Activated naive CD4-positive, alpha-beta T cell (primary cell): ENCODE measurements around the gene KLK5.
"Not testable (repeated sequence)": the region's sequence is repeated elsewhere in the genome, so short reads cannot be mapped to it uniquely, and the experiment has no call there.

Experiments used
- DNase-seq, 4 experiments: peaks; one replicate each; lab custom pipeline; 2025; lab: John Stamatoyannopoulos, UW

The KLK5 gene

DNA sequence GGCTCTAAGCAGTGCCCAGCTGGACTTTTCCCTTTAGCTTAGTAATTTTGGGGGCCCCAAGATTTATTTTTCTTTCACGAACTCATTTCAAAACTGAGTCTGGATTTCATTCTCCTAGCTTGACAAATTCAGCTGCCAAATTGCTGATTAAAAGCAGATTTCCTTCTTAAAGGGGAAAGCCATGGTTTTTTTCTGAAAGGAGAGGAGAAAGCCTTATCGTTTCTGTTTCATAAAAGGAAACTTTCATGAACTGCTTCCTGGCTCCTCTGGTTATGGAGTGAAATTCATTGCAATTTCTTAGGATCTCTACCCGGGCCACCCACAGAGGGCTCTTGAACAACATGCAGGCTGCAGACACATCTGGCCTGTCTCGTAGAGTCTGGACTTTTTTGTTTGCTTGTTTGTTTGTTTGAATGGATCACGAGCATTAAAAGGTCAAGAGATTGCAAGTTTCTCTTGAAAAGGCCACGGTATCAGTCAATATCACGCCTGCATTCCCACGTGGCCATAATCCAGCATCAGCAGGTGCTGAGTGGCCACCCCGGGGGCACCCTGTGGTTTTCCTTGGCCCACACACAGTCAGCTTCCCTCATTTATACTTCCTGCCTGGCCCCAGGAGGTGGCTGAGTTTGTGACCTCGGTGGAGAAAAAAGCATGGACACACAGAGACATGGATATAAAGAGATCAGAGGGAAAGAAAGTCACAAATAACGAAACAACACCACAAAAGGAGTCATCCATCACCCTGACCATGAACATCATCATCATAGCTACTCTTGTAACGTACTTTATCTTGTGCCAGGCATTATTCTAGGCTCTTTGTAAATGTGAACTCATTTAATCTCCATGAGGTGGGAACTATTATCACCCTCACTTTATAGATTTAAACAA, 31.2 kb downstream of the KLK5 start:
- DNase-seq: no peak

DNA sequence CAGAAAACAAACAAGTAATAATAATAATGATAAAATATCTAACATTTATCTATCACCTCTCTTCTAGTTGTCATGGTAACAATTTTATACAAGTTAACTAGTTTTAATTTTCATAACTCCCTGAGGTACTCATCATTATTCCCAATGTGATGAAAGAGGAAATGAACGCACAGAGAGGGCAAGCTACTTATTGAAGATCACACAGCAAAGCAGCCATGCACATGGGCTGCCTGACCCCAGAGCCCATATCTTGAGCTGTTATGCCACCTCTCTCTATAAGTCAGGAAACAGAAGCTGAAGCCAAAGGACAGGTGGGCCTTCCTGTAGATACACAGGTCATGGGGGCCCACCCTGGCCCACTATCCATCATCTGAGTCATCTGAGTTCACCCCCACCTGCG, 36.8 kb downstream of the KLK5 start:
- no peak for DNase-seq

DNA sequence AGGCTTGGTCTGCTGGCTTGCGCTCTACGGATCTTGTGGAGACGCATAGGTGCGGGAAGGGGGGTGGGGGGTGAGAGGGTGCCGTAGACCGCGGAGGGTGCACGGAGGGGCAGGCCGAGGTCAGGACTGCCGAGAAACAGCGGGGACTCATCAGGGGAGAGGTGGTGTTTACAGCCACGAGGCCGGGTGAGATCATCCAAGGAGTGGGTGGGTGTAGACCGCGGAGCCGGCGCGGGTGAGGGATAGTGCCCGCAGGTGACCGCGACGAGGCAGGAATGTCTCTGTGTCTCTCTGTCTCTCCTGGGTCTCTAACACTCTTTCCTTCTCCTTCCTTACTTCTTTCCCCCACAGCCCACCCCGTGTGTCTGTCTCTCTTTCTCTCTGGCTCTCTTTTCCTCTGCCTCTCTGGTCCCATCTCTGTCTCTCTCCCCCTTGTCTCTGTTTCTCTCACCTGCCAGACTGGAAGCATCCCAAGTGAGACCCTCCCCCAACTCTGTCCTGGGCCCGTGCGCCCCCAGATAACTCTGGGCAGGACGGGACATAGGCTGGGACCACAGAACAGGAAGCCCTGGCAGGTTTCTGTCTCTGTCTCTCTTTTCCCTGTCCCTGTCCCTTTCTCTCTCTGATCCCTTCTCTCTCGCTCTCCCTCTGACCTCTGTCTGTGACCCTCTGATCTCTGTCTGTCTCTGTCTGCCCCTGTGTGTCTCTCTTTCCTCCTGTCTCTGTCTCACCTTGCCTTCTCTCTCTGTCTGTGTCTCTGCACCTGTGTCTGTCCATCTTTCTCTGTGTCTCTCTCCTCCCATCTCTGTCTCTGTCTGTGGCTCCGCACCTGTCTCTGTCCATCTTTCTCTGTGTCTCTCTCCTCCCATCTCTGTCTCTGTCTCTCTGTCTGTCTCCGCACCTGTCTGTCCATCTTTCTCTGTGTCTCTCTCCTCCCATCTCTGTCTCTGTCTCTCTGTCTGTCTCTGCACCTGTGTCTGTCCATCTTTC, 39.8 kb downstream of the KLK5 start:
- no peak for DNase-seq

DNA sequence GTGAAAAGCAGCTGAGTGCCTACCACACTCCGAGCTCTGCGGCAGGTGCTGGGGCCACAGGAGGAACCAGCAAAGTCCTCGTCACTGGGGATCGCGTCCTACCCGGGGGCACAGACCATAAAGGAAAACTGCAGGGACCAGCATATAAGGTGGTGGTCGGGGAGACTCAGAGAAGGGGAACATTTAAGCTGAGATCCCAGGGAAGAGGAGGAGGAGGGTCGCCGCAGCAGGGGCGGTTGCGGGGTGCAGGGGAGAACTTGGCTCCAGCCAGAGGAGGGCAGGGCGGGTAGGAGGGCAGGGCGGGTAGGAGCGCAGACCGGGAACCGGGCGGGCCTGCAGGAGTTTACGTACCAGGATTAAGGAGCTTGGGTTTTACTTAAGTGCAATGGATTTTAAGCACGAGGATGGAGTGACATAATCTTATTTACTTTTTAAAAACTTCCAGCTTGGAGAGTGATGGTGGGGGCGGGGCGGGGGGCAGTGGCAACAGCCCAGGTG, 40.7 kb downstream of the KLK5 start:
- DNase-seq: no peak

DNA sequence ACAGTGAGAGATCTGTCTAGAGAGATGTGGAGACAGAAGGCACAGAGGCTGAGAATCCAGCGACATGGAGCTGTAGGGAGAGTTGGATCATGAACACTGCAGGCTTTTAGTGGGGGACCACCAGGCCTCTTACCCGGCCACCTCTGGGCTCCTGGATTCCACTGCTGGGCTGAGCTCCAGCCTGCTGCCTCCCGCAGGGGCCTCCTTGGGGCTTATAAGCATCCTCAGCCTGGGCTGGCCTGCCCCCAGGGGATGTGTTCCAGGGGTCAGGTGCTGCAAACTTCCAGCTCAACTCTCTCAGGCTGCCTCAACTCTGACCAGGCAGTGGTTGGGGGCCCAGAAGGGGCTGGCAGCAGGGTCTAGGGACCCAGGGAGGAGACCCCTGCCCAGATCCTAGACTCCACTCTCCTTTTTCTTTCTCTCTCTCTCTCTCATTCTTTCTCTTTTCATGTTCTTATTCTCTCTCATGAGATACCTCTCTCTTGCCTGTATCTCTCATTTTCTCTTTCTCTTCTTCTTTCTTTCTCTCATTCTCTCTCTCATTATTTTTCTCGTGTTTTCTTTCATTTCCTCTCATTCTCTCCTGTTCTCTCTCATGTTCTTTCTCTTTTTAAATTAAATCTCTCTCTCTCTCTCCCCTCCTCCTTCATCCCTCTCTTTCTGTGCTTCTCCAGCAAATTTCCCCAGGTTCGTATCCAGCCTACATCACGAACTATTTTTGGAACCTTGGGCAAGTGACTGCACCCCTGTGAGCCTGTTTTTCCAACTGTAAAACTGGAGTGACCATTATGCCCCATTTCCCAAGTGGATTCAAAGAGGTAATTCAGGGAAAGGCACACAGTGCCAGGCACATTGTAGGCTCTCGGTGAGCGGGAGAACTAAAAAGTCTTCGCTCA, 41.4 kb downstream of the KLK5 start, which contains the start of gene KLK4:
KLK4 (minus strand) TSS at position 190 of the 896 bp plus-strand sequence. CDS start 657 bp downstream, outside the sequence.
- DNase-seq: no peak

DNA sequence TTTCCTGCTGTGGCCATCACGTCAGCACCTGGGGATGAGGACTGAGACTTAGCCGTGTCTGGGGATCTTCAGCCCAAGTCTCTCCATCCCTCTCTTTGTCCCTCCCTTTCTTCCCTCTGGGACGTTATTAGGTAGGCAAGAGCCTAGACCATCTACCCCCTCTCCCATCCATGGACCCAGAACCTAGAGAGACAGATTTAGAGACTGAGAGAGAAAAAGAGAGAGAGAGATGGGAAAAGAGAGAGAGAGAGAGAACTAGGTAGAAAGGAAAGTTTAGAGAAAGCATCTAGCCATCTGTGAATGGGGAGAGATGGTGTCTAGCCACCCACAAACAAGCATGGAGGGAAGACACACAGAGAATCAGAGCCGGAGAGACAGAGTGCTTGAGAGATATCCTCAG, 42.1 kb downstream of the KLK5 start:
- DNase-seq: no peak

DNA sequence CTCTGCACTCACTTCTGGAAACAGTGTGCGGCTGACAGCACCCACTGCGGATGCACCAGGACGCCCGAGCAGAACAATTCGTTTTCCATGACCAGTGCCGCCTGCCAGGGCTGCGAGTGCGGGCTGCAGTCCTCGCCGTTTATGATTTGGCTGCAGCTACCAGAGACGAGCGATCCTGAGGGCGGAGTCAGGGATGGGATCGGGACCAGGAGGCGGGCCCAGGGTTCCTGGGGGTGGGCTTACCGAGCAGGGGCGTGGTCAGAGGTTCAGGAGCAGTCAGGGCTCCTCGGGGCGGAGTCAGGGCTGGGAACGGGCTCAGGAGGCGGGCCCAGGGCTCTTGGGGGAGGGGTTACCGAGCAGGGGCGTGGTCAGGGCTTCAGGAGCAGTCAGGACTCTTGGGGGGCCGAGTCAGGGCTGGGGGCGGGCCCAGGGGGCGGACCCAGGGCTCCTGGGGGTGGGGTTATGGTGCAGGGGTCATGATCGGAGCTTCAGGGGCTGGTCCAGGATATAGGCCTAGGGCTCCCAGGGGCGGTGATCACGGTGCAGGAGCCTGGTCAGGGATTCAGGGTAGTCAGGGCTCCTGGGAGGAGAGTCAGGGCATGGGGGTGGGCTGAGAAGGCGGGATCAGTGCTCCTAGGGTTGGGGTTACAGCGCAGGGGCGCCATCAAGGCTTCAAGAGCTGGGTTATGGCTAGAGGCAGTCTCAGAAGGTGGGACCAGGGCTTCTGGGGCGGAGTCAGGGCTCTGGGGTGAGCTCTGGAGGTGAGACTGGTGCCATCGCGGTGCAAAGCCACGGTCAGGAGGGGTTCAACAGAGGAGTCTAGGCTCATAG, 43.4 kb downstream of the KLK5 start:
- DNase-seq: no peak

DNA sequence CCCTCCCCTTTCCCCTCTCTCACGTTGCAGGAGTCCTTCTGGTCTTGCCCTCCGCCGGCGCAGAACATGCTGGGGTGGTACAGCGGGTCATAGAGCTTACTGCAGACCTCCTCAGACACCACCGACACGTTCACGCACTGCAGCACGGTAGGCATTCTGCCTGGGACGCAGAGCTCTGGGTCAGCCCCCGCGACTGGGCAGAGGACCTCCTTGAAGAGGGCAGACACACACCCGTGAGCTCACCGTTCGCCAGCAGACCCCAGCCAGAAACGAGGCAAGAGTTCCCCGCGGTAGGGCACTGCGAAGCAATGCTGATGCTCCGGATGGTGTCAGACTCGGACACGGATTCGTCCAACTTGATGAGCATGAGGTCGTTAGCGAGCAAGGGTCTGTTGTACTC, 44.5 kb downstream of the KLK5 start:
- DNase-seq: no peak

DNA sequence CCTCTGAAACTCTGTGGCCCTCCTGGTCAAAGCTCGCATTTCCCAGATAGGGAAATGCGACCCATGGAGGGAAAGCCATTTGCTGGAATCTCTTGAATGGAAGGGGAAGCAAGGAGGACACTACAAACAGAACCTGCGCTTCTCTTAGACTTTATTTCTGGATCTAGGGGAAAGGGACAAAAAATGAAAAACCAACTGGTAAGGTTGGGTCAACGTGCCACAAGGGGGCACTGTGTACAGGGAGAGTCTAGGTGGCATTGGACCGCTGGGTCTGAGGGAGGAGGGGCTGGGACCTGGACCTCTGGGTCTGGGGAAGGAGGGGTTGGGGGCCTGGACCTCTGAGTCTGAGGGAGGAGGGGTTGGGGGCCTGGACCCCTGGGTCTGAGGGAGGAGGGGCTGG, 46.6 kb downstream of the KLK5 start:
- no peak for DNase-seq

DNA sequence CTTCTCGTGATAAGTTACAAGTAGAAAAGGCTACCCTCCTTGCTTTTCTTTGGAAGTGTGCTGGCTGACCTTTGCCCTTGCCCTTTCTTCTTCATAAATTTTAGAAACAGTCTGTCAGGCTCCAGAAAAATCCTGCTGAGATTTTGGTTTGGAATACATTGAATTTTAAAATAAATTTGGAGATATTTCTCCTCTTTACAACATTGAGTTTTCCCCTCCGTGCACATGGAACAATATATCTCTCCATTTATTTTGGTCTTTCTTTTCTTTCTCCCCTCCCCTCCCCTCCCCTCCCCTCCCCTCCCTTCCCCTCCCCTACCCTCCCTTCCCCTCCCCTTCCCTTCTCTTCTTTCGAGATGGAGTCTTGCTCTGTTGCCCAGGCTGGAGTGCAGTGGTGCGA, 50.2 kb downstream of the KLK5 start:
- no peak for DNase-seq

DNA sequence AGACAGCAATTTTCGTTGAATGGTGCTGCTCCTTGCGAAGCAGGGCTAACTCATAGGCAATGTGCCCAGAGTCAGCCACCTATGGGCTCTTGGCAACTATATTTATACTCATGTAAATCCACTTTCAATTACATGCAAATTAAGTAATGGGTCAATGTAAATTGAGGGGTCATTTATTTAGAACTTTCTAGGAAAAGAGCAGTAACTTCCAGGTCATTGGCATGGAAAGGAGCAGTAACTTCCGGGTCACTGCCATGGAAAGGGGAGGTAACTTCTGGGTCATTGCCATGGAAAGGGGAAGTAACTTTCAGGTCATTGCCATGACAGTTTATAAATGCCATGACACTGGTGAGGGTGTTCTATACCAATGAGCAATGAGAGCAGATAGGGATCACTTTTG, 53.3 kb downstream of the KLK5 start:
- DNase-seq: no peak

DNA sequence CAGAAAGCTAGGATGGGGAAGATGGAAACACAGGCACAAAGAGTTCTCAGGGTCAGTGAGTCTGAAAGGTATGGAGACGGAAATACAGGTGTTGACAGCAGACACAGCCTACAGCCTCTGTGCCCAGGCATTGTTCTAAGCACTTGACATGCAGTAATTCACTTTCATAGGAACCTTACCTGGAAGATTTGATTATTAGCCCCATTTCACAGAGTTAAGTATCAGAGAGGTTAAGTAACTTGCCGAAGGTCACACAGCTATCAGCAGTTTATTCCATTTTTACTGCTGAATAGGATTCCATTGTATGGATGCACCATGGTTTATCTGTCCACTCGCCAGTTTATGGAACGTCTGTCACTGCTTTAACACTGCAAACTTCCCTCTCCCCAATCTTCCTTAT, 54.8 kb downstream of the KLK5 start:
- no peak for DNase-seq

DNA sequence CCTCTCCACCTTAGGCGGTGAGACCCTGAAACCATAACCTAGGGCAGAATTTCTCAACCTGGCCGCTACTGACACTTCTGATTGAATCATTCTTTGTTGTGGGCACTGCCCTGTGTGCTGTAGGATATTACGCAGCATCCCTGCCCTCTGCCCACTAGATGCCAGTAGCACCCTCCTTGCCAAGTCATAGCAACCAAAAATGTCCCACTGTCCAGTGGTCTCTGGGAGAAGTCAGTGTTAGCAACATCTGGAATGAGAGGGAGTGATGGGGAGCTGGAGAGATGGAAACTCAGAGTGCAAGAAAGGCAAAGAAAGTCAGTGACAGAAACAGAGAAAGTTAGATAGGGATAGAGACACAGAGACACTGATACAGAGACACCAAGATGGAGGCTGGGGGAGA, 55.2 kb downstream of the KLK5 start:
- DNase-seq: no peak

DNA sequence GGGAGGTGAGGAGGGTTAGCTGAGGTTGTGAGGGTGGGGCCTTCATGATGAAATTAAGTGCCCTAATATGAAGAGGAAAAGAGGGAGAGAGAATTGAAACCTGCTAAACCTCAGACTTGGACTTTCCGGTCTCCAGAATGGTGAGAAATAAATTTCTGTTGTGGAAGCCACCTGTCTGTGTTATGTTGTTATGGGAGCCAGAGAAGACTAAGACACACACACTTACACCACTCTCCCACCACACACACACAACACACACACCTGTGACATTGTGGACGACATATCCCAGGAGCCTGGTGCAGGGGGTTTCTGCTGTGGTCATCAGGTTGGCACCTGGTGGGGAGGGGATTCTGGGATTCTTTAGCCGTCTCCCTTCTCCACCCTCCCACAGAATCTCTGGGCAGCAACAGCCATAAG, 55.6 kb downstream of the KLK5 start:
- DNase-seq: no peak

DNA sequence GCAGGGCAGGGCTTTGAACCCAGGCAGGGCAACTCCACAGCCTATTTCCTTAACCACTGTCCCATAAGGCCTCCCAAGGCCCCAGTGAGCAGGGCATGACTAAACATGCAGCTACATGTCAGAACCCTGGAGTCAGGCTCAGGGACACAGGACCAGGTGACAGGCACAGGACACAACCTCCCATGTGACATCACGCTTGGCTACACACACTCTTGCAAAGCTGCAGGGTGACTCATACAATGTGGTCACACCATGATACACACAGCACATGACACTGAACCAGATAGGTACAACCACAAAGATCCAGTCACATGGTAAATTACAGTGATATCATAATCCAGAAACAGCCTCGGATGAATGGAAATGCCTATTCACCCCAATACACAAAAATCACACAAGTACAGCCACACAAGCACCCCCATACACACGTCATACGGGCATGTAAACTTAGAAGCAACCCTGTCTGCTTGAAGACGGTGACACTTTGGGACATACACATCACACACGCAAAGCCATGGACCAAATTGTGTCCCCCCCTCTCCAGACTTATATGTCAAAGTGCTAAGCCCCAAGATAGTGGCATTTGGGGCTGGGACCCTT, 56.1 kb downstream of the KLK5 start:
- no peak for DNase-seq

DNA sequence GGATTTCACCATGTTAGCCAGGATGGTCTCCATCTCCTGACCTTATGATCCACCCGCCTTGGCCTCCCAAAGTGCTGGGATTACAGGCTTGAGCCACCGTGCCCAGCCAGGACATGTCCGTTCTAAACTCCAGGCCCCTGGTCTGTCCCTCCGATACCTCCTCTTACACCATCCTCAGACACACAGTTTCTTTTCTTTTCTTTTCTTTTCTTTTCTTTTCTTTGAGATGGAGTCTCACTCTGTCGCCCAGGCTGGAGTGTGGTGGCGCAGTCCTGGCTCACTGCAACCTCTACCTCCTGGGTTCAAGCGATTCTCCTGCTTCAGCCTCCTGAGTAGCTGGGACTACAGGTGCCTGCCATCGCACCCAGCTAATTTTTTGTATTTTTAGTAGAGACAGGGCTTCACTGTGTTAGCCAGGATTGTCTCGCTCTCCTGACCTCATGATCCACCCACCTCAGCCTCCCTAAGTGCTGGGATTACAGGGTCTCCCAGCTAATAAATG, 56.7 kb downstream of the KLK5 start:
- not testable (repeated sequence) for DNase-seq

DNA sequence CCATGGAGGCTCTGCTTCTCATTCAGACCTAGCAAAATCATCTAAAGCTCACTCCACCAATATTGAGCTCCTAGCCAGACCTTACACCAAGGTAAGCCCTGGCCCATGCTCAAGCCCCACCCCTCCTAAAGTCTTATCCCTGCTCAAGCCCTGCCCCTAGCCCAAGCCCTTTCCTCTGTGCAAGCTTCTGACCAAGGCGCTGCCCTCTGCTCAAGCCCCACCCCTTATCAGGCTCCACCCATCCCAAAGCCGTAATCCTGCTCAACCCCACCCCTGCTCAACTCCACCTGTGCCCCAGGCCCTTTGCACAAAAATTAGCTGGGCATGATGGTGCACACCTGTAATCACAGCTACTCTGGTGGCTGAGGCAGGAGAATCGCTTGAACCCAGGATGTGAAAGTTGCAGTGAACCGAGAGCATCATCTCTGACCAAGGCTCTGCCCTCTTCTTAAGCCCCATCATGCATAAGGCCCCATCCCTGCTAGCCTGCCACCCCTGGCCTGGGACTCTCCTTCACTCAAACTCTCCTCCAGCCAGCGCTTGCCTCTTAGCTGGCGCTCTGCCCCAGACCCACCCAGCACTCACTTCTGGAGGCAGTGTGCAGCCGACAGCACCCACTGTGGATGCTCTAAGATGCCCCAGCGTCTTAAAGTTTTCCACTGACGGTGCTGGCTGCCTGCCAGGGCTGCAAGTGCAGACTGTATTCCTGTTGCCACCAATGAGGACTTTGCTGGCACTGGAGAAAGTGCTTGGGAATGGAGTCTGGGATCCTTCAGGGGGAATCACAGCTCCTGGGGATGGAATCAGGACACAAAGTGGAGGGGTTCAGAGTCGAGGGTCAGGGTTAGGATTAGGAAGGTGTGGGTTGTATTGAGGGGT, 58.1 kb downstream of the KLK5 start:
- DNase-seq: no peak
